PC-9 (cell line): Measurements from ENCODE around the gene TMEM94.

Experiments
- CTCF ChIP-seq: fragments of 200-600 bp; sonication (generic); conservative IDR thresholded peaks from 2 replicates; pipeline ENCODE4 v1.6.1; 2017; ENCODE audit warnings: mixed run types, antibody characterized with exemption, mild to moderate bottlenecking, moderate library complexity
- EZH2 ChIP-seq: fragments of 200-600 bp; sonication (generic); IDR thresholded peaks from 2 replicates; pipeline ENCODE4 v1.8.0; 2017; ENCODE audit warnings: antibody characterized with exemption, low read depth

GRCh38 chr17:75486951-75487350 lies 30.5 kb downstream of the TMEM94 start:
- TF ChIP-seq CTCF, result no peak
- no peak for TF ChIP-seq EZH2
